Fibroblast of the aortic adventitia (primary cell): ENCODE measurements around the gene OR1N1. TPM values are rescaled to one million over a fixed set of nuclear protein-coding genes. Genes with fewer than 3 reads are reported as not detected.
A peak's percentile ranks its signal among the peaks of the same experiment; 100 is the strongest.

Experiments used
- DNase-seq: peaks from one replicate; pipeline ENCODE4 v3.0.0-alpha.2; 2010; ENCODE audit warnings: low read depth
- H3K4me3 ChIP-seq: 2 replicates; pipeline ENCODE4 v1.5.1; 2011; ENCODE audit warnings: low read depth, mild to moderate bottlenecking, control low read depth, low read length, moderate library complexity
- total RNA-seq: library from RNA; depleted of rRNA; stranded (reverse); fragments of >200 nt; gene quantifications from 2 replicates; pipeline ENCODE4 v1.2.3, GENCODE V29; 2012; ENCODE audit warnings: low replicate concordance
- TF ChIP-seq, protein P1 (sequence below): IDR thresholded peaks from 2 replicates; pipeline ENCODE4 v1.5.1; 2011; ENCODE audit warnings: mild to moderate bottlenecking, low read length, control low read depth, inconsistent platforms; ENCODE audit not compliant: insufficient read depth

Gene OR1N1
- total RNA-seq, 1 donor = not detected

- H3K4me3 ChIP-seq = no peak overlapping the region
- DNase-seq = no peak
- TF ChIP-seq, protein P1, sequence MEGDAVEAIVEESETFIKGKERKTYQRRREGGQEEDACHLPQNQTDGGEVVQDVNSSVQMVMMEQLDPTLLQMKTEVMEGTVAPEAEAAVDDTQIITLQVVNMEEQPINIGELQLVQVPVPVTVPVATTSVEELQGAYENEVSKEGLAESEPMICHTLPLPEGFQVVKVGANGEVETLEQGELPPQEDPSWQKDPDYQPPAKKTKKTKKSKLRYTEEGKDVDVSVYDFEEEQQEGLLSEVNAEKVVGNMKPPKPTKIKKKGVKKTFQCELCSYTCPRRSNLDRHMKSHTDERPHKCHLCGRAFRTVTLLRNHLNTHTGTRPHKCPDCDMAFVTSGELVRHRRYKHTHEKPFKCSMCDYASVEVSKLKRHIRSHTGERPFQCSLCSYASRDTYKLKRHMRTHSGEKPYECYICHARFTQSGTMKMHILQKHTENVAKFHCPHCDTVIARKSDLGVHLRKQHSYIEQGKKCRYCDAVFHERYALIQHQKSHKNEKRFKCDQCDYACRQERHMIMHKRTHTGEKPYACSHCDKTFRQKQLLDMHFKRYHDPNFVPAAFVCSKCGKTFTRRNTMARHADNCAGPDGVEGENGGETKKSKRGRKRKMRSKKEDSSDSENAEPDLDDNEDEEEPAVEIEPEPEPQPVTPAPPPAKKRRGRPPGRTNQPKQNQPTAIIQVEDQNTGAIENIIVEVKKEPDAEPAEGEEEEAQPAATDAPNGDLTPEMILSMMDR = no peak
Observed at GRCh38 chr9:122518226-122518625, 8.9 kb downstream of the OR1N1 start.

DNA sequence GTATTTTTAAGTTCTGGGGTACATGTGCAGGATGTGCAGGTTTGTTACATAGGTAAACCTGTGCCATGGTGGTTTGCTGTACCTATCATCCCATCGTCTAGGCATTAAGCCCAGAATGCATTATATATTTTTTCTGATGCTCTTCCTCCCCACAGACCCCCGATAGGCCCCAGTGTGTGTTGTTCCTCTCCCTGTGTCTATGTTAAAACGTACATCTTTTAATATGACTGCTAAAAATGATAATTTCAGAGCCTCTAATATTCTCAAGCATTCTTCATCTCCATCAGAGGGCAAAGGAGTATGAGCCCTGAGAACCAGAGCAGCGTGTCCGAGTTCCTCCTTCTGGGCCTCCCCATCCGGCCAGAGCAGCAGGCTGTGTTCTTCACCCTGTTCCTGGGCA is 16.6 kb downstream of the OR1N1 start, which contains the start of gene OR1J2:
TSS of gene OR1J2 (plus strand) at position 301 of the 400 bp plus-strand sequence. CDS start at position 301, 0 bp downstream.
- no peak for DNase-seq
- TF ChIP-seq, protein P1 = no peak
- no peak within 1 kb of the TSS for H3K4me3 ChIP-seq

- TF ChIP-seq, protein P1 = no peak
- DNase-seq = no peak
Observed at GRCh38 chr9:122506964-122507363, 20.1 kb downstream of the OR1N1 start.

GRCh38 chr9:122498883-122499288 is 28.2 kb downstream of the OR1N1 start:
- no peak overlapping the region for H3K4me3 ChIP-seq
- TF ChIP-seq, protein P1 = peak; percentile 88
- DNase-seq = peak; percentile 58

More at GRCh38 chr9:122506964-122507363, 20.1 kb downstream of the OR1N1 start:
- H3K4me3 ChIP-seq = no peak overlapping the region

GRCh38 chr9:122479062-122479461 is 48.0 kb downstream of the OR1N1 start:
- DNase-seq = no peak
- H3K4me3 ChIP-seq = no peak overlapping the region
- TF ChIP-seq, protein P1 = no peak

DNA sequence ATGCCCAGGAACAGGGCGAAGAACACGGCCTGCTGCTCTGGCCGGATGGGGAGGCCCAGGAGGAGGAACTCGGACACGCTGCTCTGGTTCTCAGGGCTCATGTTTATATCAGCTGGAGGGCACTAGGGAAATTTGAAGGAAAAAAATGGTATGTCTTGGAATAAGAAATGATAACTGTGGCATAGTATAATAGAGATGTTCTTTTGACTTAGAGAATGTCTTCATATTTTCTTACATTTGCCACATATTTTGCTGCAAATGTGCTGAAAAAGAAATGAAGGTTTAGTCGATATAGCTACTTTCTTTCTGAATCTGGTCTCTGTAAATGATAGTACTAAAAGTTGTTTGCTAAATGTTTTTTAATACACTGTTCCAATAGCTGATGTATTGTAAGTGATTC is 49.3 kb downstream of the OR1N1 start, which contains the start of gene OR1J1:
TSS of gene OR1J1 (minus strand) at position 101 of the 400 bp plus-strand sequence. CDS start at position 101, 0 bp downstream.
- DNase-seq = no peak
- H3K4me3 ChIP-seq = no peak within 1 kb of the TSS
- TF ChIP-seq, protein P1 = no peak

- DNase-seq = no peak
- H3K4me3 ChIP-seq = no peak overlapping the region
- TF ChIP-seq, protein P1 = no peak
Observed at GRCh38 chr9:122477346-122477745, 49.7 kb downstream of the OR1N1 start.
